ENCODE measurements around the gene THEM5. TPM values are rescaled to one million over a fixed set of nuclear protein-coding genes. Genes with fewer than 3 reads are reported as not detected.

The THEM5 gene
- total RNA-seq, 1 experiment from 2014 or later, result not detected

GRCh38 chr1:151831256-151831591 is 22.3 kb downstream of the THEM5 start:
- Histone ChIP-seq H3K4me2 (ENCODE audit: low read length) (peak overlapping the region; percentile 67), H3K9me2 (ENCODE audit: insufficient read depth) (no peaks in the 10 kb centered on the region), H4K20me1 (ENCODE audit: insufficient read depth) (no peaks in the 10 kb centered on the region), H2AFZ (ENCODE audit: low read depth, low read length, poor library complexity, severe bottlenecking) (no peak overlapping the region), H3K27me3 (ENCODE audit: insufficient read depth, low read length) (no peaks in the 10 kb centered on the region), H3K4me3 (replicated peaks in 1 of 2; ENCODE audit: low read depth in 1 of 2, low read length in 2 of 2) (peak overlapping the region; percentile 17 to 29; a peak in 1 of 4 replicates), H3K9ac (ENCODE audit: low read length) (0 out of 2 replicates have a peak overlapping the region, but pooled peaks have one; percentile 29), H3K9me3 (ENCODE audit: control insufficient read depth in 1 of 2, insufficient read depth in 1 of 2, low read depth in 1 of 2, low read length in 2 of 2) (no peaks in the 10 kb centered on the region), H3K79me2 (ENCODE audit: insufficient read depth, low read length) (no peaks in the 10 kb centered on the region), H3K36me3 (ENCODE audit: control insufficient read depth in 1 of 2, insufficient read depth in 2 of 2, low read length in 2 of 2) (no peaks in the 10 kb centered on the region), H3K4me1 (ENCODE audit: control insufficient read depth in 1 of 2, insufficient read depth in 2 of 2, low read length in 2 of 2) (peaks cover 20 to 46% of the 10 kb centered on the region in 2 experiments), H3K27ac (ENCODE audit: low read depth, low read length) (peak overlapping the region; percentile 36; the same call in 1 of the 2 replicates)
- intact Hi-C loops (cut with micrococcal nuclease), result no loop called here
- CTCF ChIA-PET, result interaction anchor here (0.6 to 1.6 kb wide), 3 partner anchors 11 to 170 kb away, joined by 3 to 5 read pairs (median 5); no protein-coding TSS in a partner anchor
- POLR2A ChIA-PET, result interaction anchor here (1.3 kb wide), 1 partner anchor 11 kb away, joined by 4 read pairs; no protein-coding TSS in a partner anchor
- RAD21 ChIA-PET (ENCODE audit: low non-redundant PET in 1 of 2, low total read pairs in 2 of 2, uncharacterized antibody in 2 of 2, unreplicated experiment in 2 of 2), result interaction anchor here in 1 of 2 experiments (0.6 kb wide), 1 partner anchor 292 kb away, joined by 4 read pairs; no protein-coding TSS in a partner anchor
- BruUV-seq (replicated peaks), result TSS peak; percentile 56
- no peak for DNase-seq (ENCODE audit: low read depth, low spot score)
- TF ChIP-seq POLR2AphosphoS5 (IDR thresholded peaks at IDR 0.05; ENCODE audit: low read depth, low read length), result no peak
- TF ChIP-seq, protein P1, sequence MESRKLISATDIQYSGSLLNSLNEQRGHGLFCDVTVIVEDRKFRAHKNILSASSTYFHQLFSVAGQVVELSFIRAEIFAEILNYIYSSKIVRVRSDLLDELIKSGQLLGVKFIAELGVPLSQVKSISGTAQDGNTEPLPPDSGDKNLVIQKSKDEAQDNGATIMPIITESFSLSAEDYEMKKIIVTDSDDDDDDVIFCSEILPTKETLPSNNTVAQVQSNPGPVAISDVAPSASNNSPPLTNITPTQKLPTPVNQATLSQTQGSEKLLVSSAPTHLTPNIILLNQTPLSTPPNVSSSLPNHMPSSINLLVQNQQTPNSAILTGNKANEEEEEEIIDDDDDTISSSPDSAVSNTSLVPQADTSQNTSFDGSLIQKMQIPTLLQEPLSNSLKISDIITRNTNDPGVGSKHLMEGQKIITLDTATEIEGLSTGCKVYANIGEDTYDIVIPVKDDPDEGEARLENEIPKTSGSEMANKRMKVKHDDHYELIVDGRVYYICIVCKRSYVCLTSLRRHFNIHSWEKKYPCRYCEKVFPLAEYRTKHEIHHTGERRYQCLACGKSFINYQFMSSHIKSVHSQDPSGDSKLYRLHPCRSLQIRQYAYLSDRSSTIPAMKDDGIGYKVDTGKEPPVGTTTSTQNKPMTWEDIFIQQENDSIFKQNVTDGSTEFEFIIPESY (IDR thresholded peaks at IDR 0.05; ENCODE audit: extremely low read depth, insufficient replicate concordance, low read length), result no peak
- TF ChIP-seq, protein P2, sequence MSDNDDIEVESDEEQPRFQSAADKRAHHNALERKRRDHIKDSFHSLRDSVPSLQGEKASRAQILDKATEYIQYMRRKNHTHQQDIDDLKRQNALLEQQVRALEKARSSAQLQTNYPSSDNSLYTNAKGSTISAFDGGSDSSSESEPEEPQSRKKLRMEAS (IDR thresholded peaks at IDR 0.05), result no peak
- no peak for TF ChIP-seq EZH2phosphoT487 (IDR thresholded peaks at IDR 0.05; ENCODE audit: borderline replicate concordance)
- no peak for TF ChIP-seq JUND (IDR thresholded peaks at IDR 0.05)
- TF ChIP-seq CBX3 (IDR thresholded peaks at IDR 0.05; ENCODE audit: low read depth), result no peak
- no peak for TF ChIP-seq ELF1 (IDR thresholded peaks at IDR 0.05; ENCODE audit: borderline replicate concordance, low read depth)
- TF ChIP-seq FOSL1 (IDR thresholded peaks at IDR 0.05; ENCODE audit: low read depth), result no peak
- TF ChIP-seq RAD21 (IDR thresholded peaks at IDR 0.05; ENCODE audit: low read depth), result no peak
- TF ChIP-seq SP1 (IDR thresholded peaks at IDR 0.05; ENCODE audit: low read depth), result no peak
- TF ChIP-seq SIN3A (IDR thresholded peaks at IDR 0.05; ENCODE audit: low read depth), result no peak
- TF ChIP-seq SRF (IDR thresholded peaks at IDR 0.05; ENCODE audit: low read depth), result no peak
- no peak for TF ChIP-seq TCF7L2 (IDR thresholded peaks at IDR 0.05; ENCODE audit: borderline replicate concordance, extremely low read depth, insufficient read depth, insufficient read length)
- ATAC-seq, result no peak
